ENCODE measurements around the gene KRTAP9-7. TPM values are rescaled to one million over a fixed set of nuclear protein-coding genes. Genes with fewer than 3 reads are reported as not detected.

KRTAP9-7 gene
- total and polyA plus RNA-seq, 2 donors (not counting 1 experiment from before 2014, with no cell fraction given): not detected

- POLR2A ChIA-PET: interaction anchor here (0.6 to 1.4 kb wide), 2 partner anchors 470 to 490 kb away, joined by 3 to 9 read pairs; no protein-coding TSS in a partner anchor
Measured at GRCh38 chr17:41308918-41309359, 33.4 kb downstream of the KRTAP9-7 start, which contains the start of gene KRTAP16-1. TSS of gene KRTAP16-1 (minus strand) at chr17:41309309. CDS start at chr17:41309253, 56 bp downstream.

More at GRCh38 chr17:41308918-41309359, 33.4 kb downstream of the KRTAP9-7 start, which contains the start of gene KRTAP16-1:
- Mint-ChIP-seq H3K9me3 (ENCODE audit: insufficient read depth) (no peaks in the 10 kb centered on the region), H3K27me3 (peaks cover 1% of the 10 kb centered on the region), H3K4me3 (peak within 1 kb of the TSS; percentile 78), H3K27ac (peak within 1 kb of the TSS; percentile 94), H3K4me1 (peaks cover 41% of the 10 kb centered on the region)
- Histone ChIP-seq H4K20me1 (ENCODE audit: control insufficient read depth, insufficient read depth, low read length, poor library complexity, severe bottlenecking) (no peaks in the 10 kb centered on the region), H3K4me1 (ENCODE audit: control insufficient read depth in 2 of 2, insufficient read depth in 2 of 2, low read length in 2 of 2) (peaks cover 29 to 30% of the 10 kb centered on the region in 2 donors), H2AFZ (ENCODE audit: insufficient read depth, low read depth, low read length, poor library complexity, severe bottlenecking) (peak within 1 kb of the TSS; percentile 58), H3K4me2 (replicated peaks; ENCODE audit: low read depth, low read length, poor library complexity, severe bottlenecking) (peak within 1 kb of the TSS; percentile 69), H3K27me3 (replicated peaks in 1 of 4; ENCODE audit: control extremely low read depth in 1 of 4, control insufficient read depth in 3 of 4, insufficient read depth in 4 of 4, low read length in 3 of 4) (peaks cover 0 to 3% (median 0%) of the 10 kb centered on the region in 4 experiments), H3K9me3 (ENCODE audit: control extremely low read depth in 1 of 3, control insufficient read depth in 2 of 3, insufficient read depth in 1 of 3, low read length in 2 of 3) (no peaks in the 10 kb centered on the region), H3K27ac (ENCODE audit: low read length in 2 of 2) (peak within 1 kb of the TSS; percentile 86), H3K9ac (ENCODE audit: low read length) (peak within 1 kb of the TSS; percentile 40), H3K36me3 (replicated peaks in 1 of 2; ENCODE audit: control extremely low read depth in 1 of 2, control insufficient read depth in 1 of 2, extremely low read depth in 1 of 2, insufficient read depth in 2 of 2, low read length in 1 of 2) (no peaks in the 10 kb centered on the region), H3K4me3 (ENCODE audit: control extremely low read depth in 1 of 5, extremely low read depth in 1 of 5, insufficient read depth in 1 of 5, low read depth in 2 of 5, low read length in 4 of 5) (peak within 1 kb of the TSS in 4 of 5 experiments; percentile 13 to 36 (median 26)), H3K79me2 (ENCODE audit: control insufficient read depth, insufficient read depth, low read length) (no peaks in the 10 kb centered on the region)
- intact Hi-C loops (cut with micrococcal nuclease): loop anchor here (1.0 to 5.0 kb wide), 2 partner anchors 13 to 187 kb away; partner anchors contain the start of gene KRTAP4-12
- WGBS (ENCODE audit: insufficient coverage): 6% methylated on average over 6 of the region's 7 CpGs
- TF ChIP-seq CTCF (IDR thresholded peaks at IDR 0.05) (no peak), EZH2 (IDR thresholded peaks at IDR 0.05; ENCODE audit: borderline replicate concordance, insufficient read depth, low read depth, low read length, poor library complexity, severe bottlenecking) (no peak)
- ATAC-seq (ENCODE audit: low read depth): peak; percentile 31
- no peak for DNase-seq
- CTCF ChIA-PET: interaction anchor here (1.0 to 3.1 kb wide), 7 partner anchors 14 to 694 kb away, joined by 3 to 24 read pairs (median 4); no protein-coding TSS in a partner anchor
